OCI-M1 (cell line): Measurements from ENCODE around the gene ASTN2.
"Not testable (repeated sequence)": the region's sequence is repeated elsewhere in the genome, so short reads cannot be mapped to it uniquely, and the experiment has no call there.

Experiments used
- DNase-seq: peaks from one replicate; lab custom pipeline; 2025; lab: John Stamatoyannopoulos, UW

ASTN2 gene

GRCh38 chr9:116924462-116925110, 490.3 kb downstream of the ASTN2 start:
- no peak for DNase-seq

GRCh38 chr9:116917895-116918508, 496.9 kb downstream of the ASTN2 start:
- DNase-seq = peak; percentile 39

GRCh38 chr9:116913536-116913935, 501.3 kb downstream of the ASTN2 start:
- no peak for DNase-seq

- DNase-seq = no peak
These were observed 504.7 kb downstream of the ASTN2 start for GRCh38 chr9:116910201-116910600.

- DNase-seq = no peak
These were observed 506.9 kb downstream of the ASTN2 start for GRCh38 chr9:116907989-116908388.

GRCh38 chr9:116905171-116905588, 509.7 kb downstream of the ASTN2 start:
- DNase-seq = no peak

- no peak for DNase-seq
These were observed 510.7 kb downstream of the ASTN2 start for GRCh38 chr9:116904165-116904564.

- no peak for DNase-seq
These were observed 513.6 kb downstream of the ASTN2 start for GRCh38 chr9:116901260-116901659.

GRCh38 chr9:116900543-116900942, 514.3 kb downstream of the ASTN2 start:
- DNase-seq = no peak

GRCh38 chr9:116900007-116900367, 514.9 kb downstream of the ASTN2 start:
- no peak for DNase-seq

GRCh38 chr9:116899337-116900006, 515.4 kb downstream of the ASTN2 start:
- no peak for DNase-seq

- not testable (repeated sequence) for DNase-seq
These were observed 516.7 kb downstream of the ASTN2 start for GRCh38 chr9:116898131-116898530.

GRCh38 chr9:116897201-116897600, 517.7 kb downstream of the ASTN2 start:
- DNase-seq = no peak

GRCh38 chr9:116895961-116896360, 518.9 kb downstream of the ASTN2 start:
- no peak for DNase-seq

GRCh38 chr9:116891424-116891823, 523.4 kb downstream of the ASTN2 start:
- DNase-seq = no peak

- not testable (repeated sequence) for DNase-seq
These were observed 526.4 kb downstream of the ASTN2 start for GRCh38 chr9:116888476-116888875.

GRCh38 chr9:116888066-116888465, 526.8 kb downstream of the ASTN2 start:
- no peak for DNase-seq

- DNase-seq = no peak
These were observed 531.2 kb downstream of the ASTN2 start for GRCh38 chr9:116883676-116884075.

- no peak for DNase-seq
These were observed 537.8 kb downstream of the ASTN2 start for GRCh38 chr9:116877072-116877471.

- DNase-seq = no peak
These were observed 539.3 kb downstream of the ASTN2 start for GRCh38 chr9:116875576-116875975.

GRCh38 chr9:116873937-116874914, 540.6 kb downstream of the ASTN2 start:
- DNase-seq = no peak

GRCh38 chr9:116873491-116873890, 541.4 kb downstream of the ASTN2 start:
- peak; percentile 18 for DNase-seq
